CD8-positive, alpha-beta memory T cell (primary cell): Measurements from ENCODE around the gene ARHGAP42. TPM values are rescaled to one million over a fixed set of nuclear protein-coding genes. Genes with fewer than 3 reads are reported as not detected.
A peak's percentile ranks its signal among the peaks of the same experiment; 100 is the strongest.

Source experiments
- CTCF ChIA-PET: fragments of 350-600 bp; sonication (Branson Sonifier 250); formaldehyde crosslinking; loops from one replicate; lab custom pipeline; 2021; ENCODE audit warnings: antibody characterized with exemption; lab: Charles Lee
- POLR2A ChIA-PET: fragments of 350-600 bp; sonication (Branson Sonifier 250); formaldehyde crosslinking; loops from one replicate; lab custom pipeline; 2021; ENCODE audit warnings: antibody characterized with exemption; lab: Charles Lee
- DNase-seq, 5 donors: peaks; one replicate each; pipeline versions ENCODE4 v3.0.0 to v3.0.0-alpha.2; 2020 to 2022; ENCODE audit warnings: mixed read lengths in 1 of 5
- H3K27ac ChIP-seq: one replicate; pipeline ENCODE4 v1.7.0; 2013; ENCODE audit warnings: low read depth, mild to moderate bottlenecking, low read length, moderate library complexity
- H3K27me3 ChIP-seq: 2 replicates; pipeline ENCODE4 v1.7.0; 2013; ENCODE audit warnings: low read length, mild to moderate bottlenecking; ENCODE audit not compliant: insufficient read depth, poor library complexity, severe bottlenecking
- H3K36me3 ChIP-seq: 2 replicates; pipeline ENCODE4 v1.7.0; 2013; ENCODE audit warnings: mild to moderate bottlenecking, low read length, moderate library complexity; ENCODE audit not compliant: insufficient read depth
- H3K4me1 ChIP-seq: 2 replicates; pipeline ENCODE4 v1.7.0; 2013; ENCODE audit warnings: mild to moderate bottlenecking, low read length, moderate library complexity; ENCODE audit not compliant: insufficient read depth
- H3K4me3 ChIP-seq: 2 replicates; pipeline ENCODE4 v1.7.0; 2013; ENCODE audit warnings: mild to moderate bottlenecking, low read length
- H3K9me3 ChIP-seq: 2 replicates; pipeline ENCODE4 v1.7.0; 2013; ENCODE audit warnings: mild to moderate bottlenecking, low read length
- H3K27ac Mint-ChIP-seq, 8 donors: one replicate each; pipeline ENCODE4 v1.8.0; 2020 to 2021; ENCODE audit warnings: mixed read lengths in 8 of 8, mild to moderate bottlenecking in 6 of 8, inconsistent platforms in 3 of 8, moderate library complexity in 3 of 8
- H3K27me3 Mint-ChIP-seq, 2 donors: one replicate each; pipeline ENCODE4 v1.8.0; 2020 to 2021; ENCODE audit warnings: mixed read lengths in 2 of 2, mild to moderate bottlenecking in 1 of 2, moderate library complexity in 1 of 2
- H3K36me3 Mint-ChIP-seq, 3 donors: one replicate each; pipeline ENCODE4 v1.8.0; 2020 to 2021; ENCODE audit warnings: mixed read lengths in 3 of 3, inconsistent platforms in 1 of 3, mild to moderate bottlenecking in 1 of 3
- H3K4me1 Mint-ChIP-seq, 3 donors: one replicate each; pipeline ENCODE4 v1.8.0; 2020 to 2021; ENCODE audit warnings: mixed read lengths in 3 of 3, inconsistent platforms in 1 of 3, mild to moderate bottlenecking in 1 of 3
- H3K4me3 Mint-ChIP-seq, 7 donors: one replicate each; pipeline ENCODE4 v1.8.0; 2020 to 2021; ENCODE audit warnings: mixed read lengths in 7 of 7, mild to moderate bottlenecking in 6 of 7, moderate library complexity in 4 of 7, inconsistent platforms in 2 of 7
- H3K9me3 Mint-ChIP-seq, 5 donors: one replicate each; pipeline ENCODE4 v1.8.0; 2020 to 2022; ENCODE audit warnings: mixed read lengths in 5 of 5, mild to moderate bottlenecking in 3 of 5, moderate library complexity in 2 of 5, inconsistent platforms in 1 of 5
- polyA plus RNA-seq: library from polyadenylated mRNA; unstranded; fragments of 300-500 nt; fragmentation: Illumina TruSeq; gene quantifications from one replicate; pipeline ENCODE4 v1.2.3, GENCODE V29; 2021
- total RNA-seq, 2 experiments: library from RNA; stranded (reverse); gene quantifications; one replicate each; pipeline ENCODE4 v1.2.3, GENCODE V29; 2021

The ARHGAP42 gene
- total and polyA plus RNA-seq, 3 experiments from 2014 or later: 0.07 to 0.18 (median 0.09) TPM

- POLR2A ChIA-PET: no interaction called here
- Mint-ChIP-seq H3K4me3 (no peak overlapping the region), H3K9me3 (peaks cover 0 to 11% (median 3%) of the 10 kb centered on the region in 5 donors), H3K36me3 (no peaks in the 10 kb centered on the region), H3K27ac (no peak overlapping the region), H3K27me3 (no peaks in the 10 kb centered on the region), H3K4me1 (no peaks in the 10 kb centered on the region)
- no peak overlapping the region for H3K4me3 ChIP-seq
- CTCF ChIA-PET: no interaction called here
- H3K36me3 ChIP-seq: no peaks in the 10 kb centered on the region
- H3K4me1 ChIP-seq: no peaks in the 10 kb centered on the region
- no peaks in the 10 kb centered on the region for H3K27me3 ChIP-seq
- no peak for DNase-seq
- H3K27ac ChIP-seq: no peak overlapping the region
- H3K9me3 ChIP-seq: no peaks in the 10 kb centered on the region
Observed at GRCh38 chr11:100939571-100939970, 252.5 kb downstream of the ARHGAP42 start.

GRCh38 chr11:100940111-100940510, 253.0 kb downstream of the ARHGAP42 start:
- Mint-ChIP-seq H3K27me3 (no peaks in the 10 kb centered on the region), H3K4me3 (no peak overlapping the region), H3K9me3 (peaks cover 0 to 11% (median 3%) of the 10 kb centered on the region in 5 donors), H3K27ac (no peak overlapping the region), H3K36me3 (no peaks in the 10 kb centered on the region), H3K4me1 (no peaks in the 10 kb centered on the region)
- CTCF ChIA-PET: no interaction called here
- Histone ChIP-seq H3K36me3 (no peaks in the 10 kb centered on the region), H3K4me3 (no peak overlapping the region), H3K27ac (no peak overlapping the region), H3K9me3 (no peaks in the 10 kb centered on the region), H3K27me3 (no peaks in the 10 kb centered on the region), H3K4me1 (no peaks in the 10 kb centered on the region)
- no peak for DNase-seq
- POLR2A ChIA-PET: no interaction called here

- H3K9me3 Mint-ChIP-seq: peaks cover 0 to 11% (median 3%) of the 10 kb centered on the region in 5 donors
- Histone ChIP-seq H3K36me3 (no peaks in the 10 kb centered on the region), H3K27me3 (no peaks in the 10 kb centered on the region), H3K4me3 (no peak overlapping the region), H3K27ac (no peak overlapping the region), H3K4me1 (no peaks in the 10 kb centered on the region), H3K9me3 (no peaks in the 10 kb centered on the region)
- no peaks in the 10 kb centered on the region for H3K4me1 Mint-ChIP-seq
- ChIA-PET CTCF (no interaction called here), POLR2A (no interaction called here)
- H3K36me3 Mint-ChIP-seq: no peaks in the 10 kb centered on the region
- no peak overlapping the region for H3K27ac Mint-ChIP-seq
- no peak overlapping the region for H3K4me3 Mint-ChIP-seq
- no peaks in the 10 kb centered on the region for H3K27me3 Mint-ChIP-seq
- DNase-seq: no peak
Observed at GRCh38 chr11:100941033-100941432, 253.9 kb downstream of the ARHGAP42 start.

GRCh38 chr11:100942016-100942415, 254.9 kb downstream of the ARHGAP42 start:
- Mint-ChIP-seq H3K4me1 (no peaks in the 10 kb centered on the region), H3K27ac (no peak overlapping the region), H3K27me3 (no peaks in the 10 kb centered on the region), H3K9me3 (peaks cover 0 to 11% (median 3%) of the 10 kb centered on the region in 5 donors), H3K4me3 (no peak overlapping the region), H3K36me3 (no peaks in the 10 kb centered on the region)
- no peak for DNase-seq
- H3K27ac ChIP-seq: no peak overlapping the region
- no peaks in the 10 kb centered on the region for H3K27me3 ChIP-seq
- no peaks in the 10 kb centered on the region for H3K9me3 ChIP-seq
- H3K36me3 ChIP-seq: no peaks in the 10 kb centered on the region
- CTCF ChIA-PET: no interaction called here
- POLR2A ChIA-PET: no interaction called here
- no peak overlapping the region for H3K4me3 ChIP-seq
- no peaks in the 10 kb centered on the region for H3K4me1 ChIP-seq

- no peaks in the 10 kb centered on the region for H3K27me3 ChIP-seq
- Mint-ChIP-seq H3K9me3 (peaks cover 0 to 8% (median 2%) of the 10 kb centered on the region in 5 donors), H3K27ac (no peak overlapping the region), H3K36me3 (no peaks in the 10 kb centered on the region), H3K4me3 (no peak overlapping the region), H3K4me1 (no peaks in the 10 kb centered on the region), H3K27me3 (no peaks in the 10 kb centered on the region)
- DNase-seq: no peak
- ChIA-PET CTCF (no interaction called here), POLR2A (no interaction called here)
- H3K4me1 ChIP-seq: no peaks in the 10 kb centered on the region
- no peaks in the 10 kb centered on the region for H3K36me3 ChIP-seq
- H3K9me3 ChIP-seq: no peaks in the 10 kb centered on the region
- H3K4me3 ChIP-seq: no peak overlapping the region
- H3K27ac ChIP-seq: no peak overlapping the region
Observed at GRCh38 chr11:100948936-100949335, 261.8 kb downstream of the ARHGAP42 start.

GRCh38 chr11:100949443-100949842, 262.4 kb downstream of the ARHGAP42 start:
- CTCF ChIA-PET: no interaction called here
- Histone ChIP-seq H3K4me1 (no peaks in the 10 kb centered on the region), H3K36me3 (no peaks in the 10 kb centered on the region), H3K4me3 (no peak overlapping the region), H3K27me3 (no peaks in the 10 kb centered on the region), H3K27ac (no peak overlapping the region), H3K9me3 (no peaks in the 10 kb centered on the region)
- POLR2A ChIA-PET: no interaction called here
- Mint-ChIP-seq H3K27ac (no peak overlapping the region), H3K9me3 (peaks cover 0 to 3% (median 1%) of the 10 kb centered on the region in 5 donors), H3K36me3 (no peaks in the 10 kb centered on the region), H3K4me1 (no peaks in the 10 kb centered on the region), H3K27me3 (no peaks in the 10 kb centered on the region), H3K4me3 (no peak overlapping the region)
- no peak for DNase-seq

GRCh38 chr11:100955318-100955717, 268.2 kb downstream of the ARHGAP42 start:
- Histone ChIP-seq H3K4me1 (no peaks in the 10 kb centered on the region), H3K36me3 (no peaks in the 10 kb centered on the region), H3K27ac (no peak overlapping the region), H3K9me3 (no peaks in the 10 kb centered on the region), H3K4me3 (no peak overlapping the region), H3K27me3 (no peaks in the 10 kb centered on the region)
- DNase-seq: no peak
- Mint-ChIP-seq H3K4me3 (no peak overlapping the region), H3K4me1 (no peaks in the 10 kb centered on the region), H3K27ac (peak overlapping the region in 1 of 8 donors; percentile 46), H3K36me3 (no peaks in the 10 kb centered on the region), H3K9me3 (peaks cover 0 to 5% (median 2%) of the 10 kb centered on the region in 5 donors), H3K27me3 (no peaks in the 10 kb centered on the region)
- ChIA-PET CTCF (no interaction called here), POLR2A (no interaction called here)

GRCh38 chr11:100956351-100956750, 269.3 kb downstream of the ARHGAP42 start:
- CTCF ChIA-PET: no interaction called here
- H3K9me3 Mint-ChIP-seq: peaks cover 0 to 5% (median 2%) of the 10 kb centered on the region in 5 donors
- no peak overlapping the region for H3K4me3 Mint-ChIP-seq
- H3K36me3 Mint-ChIP-seq: no peaks in the 10 kb centered on the region
- Histone ChIP-seq H3K36me3 (no peaks in the 10 kb centered on the region), H3K27me3 (no peaks in the 10 kb centered on the region), H3K9me3 (no peaks in the 10 kb centered on the region), H3K4me1 (no peaks in the 10 kb centered on the region), H3K4me3 (no peak overlapping the region), H3K27ac (no peak overlapping the region)
- H3K27me3 Mint-ChIP-seq: no peaks in the 10 kb centered on the region
- H3K27ac Mint-ChIP-seq: no peak overlapping the region
- no peak for DNase-seq
- POLR2A ChIA-PET: no interaction called here
- H3K4me1 Mint-ChIP-seq: no peaks in the 10 kb centered on the region

GRCh38 chr11:100957499-100957898, 270.4 kb downstream of the ARHGAP42 start:
- Mint-ChIP-seq H3K27ac (no peak overlapping the region), H3K4me3 (no peak overlapping the region), H3K9me3 (peaks cover 0 to 5% (median 0%) of the 10 kb centered on the region in 5 donors), H3K27me3 (no peaks in the 10 kb centered on the region), H3K36me3 (no peaks in the 10 kb centered on the region), H3K4me1 (no peaks in the 10 kb centered on the region)
- H3K9me3 ChIP-seq: no peaks in the 10 kb centered on the region
- no peaks in the 10 kb centered on the region for H3K36me3 ChIP-seq
- no peak for DNase-seq
- no peaks in the 10 kb centered on the region for H3K4me1 ChIP-seq
- no peak overlapping the region for H3K4me3 ChIP-seq
- no peak overlapping the region for H3K27ac ChIP-seq
- H3K27me3 ChIP-seq: no peaks in the 10 kb centered on the region
- CTCF ChIA-PET: no interaction called here
- POLR2A ChIA-PET: no interaction called here
